GM12878 (cell line): Measurements from ENCODE around the gene AKNA.

Experiments used
- BHLHE40 ChIP-seq, 2 experiments: fragments of 450-650 bp in 1 of 2; IDR thresholded peaks; 2 replicates each; pipeline ENCODE4 v1.6.1; 2011 to 2017; ENCODE audit warnings: low read depth in 2 of 2, borderline replicate concordance in 1 of 2, improper control_type of control experiment in 1 of 2, low read length in 1 of 2, mild to moderate bottlenecking in 1 of 2
- CTCF ChIP-seq, 3 experiments: IDR thresholded peaks in 2 of 3; conservative IDR thresholded peaks in 1 of 3; 2 replicates each; pipeline ENCODE4 v1.5.1; 2011; ENCODE audit warnings: low read depth in 3 of 3, low read length in 3 of 3, mild to moderate bottlenecking in 3 of 3, control low read depth in 2 of 3, moderate library complexity in 2 of 3, inconsistent platforms in 1 of 3, mixed read lengths in 1 of 3; ENCODE audit not compliant: control insufficient read depth in 2 of 3, insufficient read depth in 1 of 3; ENCODE audit errors: extremely low read depth in 1 of 3
- E2F4 ChIP-seq: IDR thresholded peaks from 2 replicates; pipeline ENCODE4 v1.6.1; 2012; ENCODE audit warnings: low read depth, low read length, improper control_type of control experiment
- EGR1 ChIP-seq, 2 experiments: IDR thresholded peaks; 1 replicate in 1 of 2; 2 replicates in 1 of 2; pipeline ENCODE4 v1.6.1; 2011 to 2012; ENCODE audit warnings: low read depth in 2 of 2, low read length in 2 of 2, borderline replicate concordance in 1 of 2, mild to moderate bottlenecking in 1 of 2, moderate library complexity in 1 of 2
- GABPA ChIP-seq: IDR thresholded peaks from 2 replicates; pipeline ENCODE4 v1.6.1; 2014; ENCODE audit warnings: antibody characterized with exemption, low read depth, mild to moderate bottlenecking, inconsistent platforms
- HCFC1 ChIP-seq: fragments of 150-350 bp; IDR thresholded peaks from 2 replicates; pipeline ENCODE4 v1.6.1; 2014; ENCODE audit warnings: low read length
- IRF3 ChIP-seq: fragments of 450-650 bp; IDR thresholded peaks from 2 replicates; pipeline ENCODE4 v1.6.1; 2014; ENCODE audit warnings: mild to moderate bottlenecking
- LARP7 ChIP-seq: fragments of 450-650 bp; IDR thresholded peaks from 2 replicates; pipeline ENCODE4 v1.6.1; 2017; ENCODE audit warnings: mild to moderate bottlenecking
- MXI1 ChIP-seq: fragments of 150-350 bp; IDR thresholded peaks from 2 replicates; pipeline ENCODE4 v1.6.1; 2011; ENCODE audit warnings: low read depth, mild to moderate bottlenecking, inconsistent platforms, low read length, improper control_type of control experiment
- POLR2A ChIP-seq: IDR thresholded peaks from 2 replicates; pipeline ENCODE4 v1.6.1; 2011; ENCODE audit warnings: low read depth, mild to moderate bottlenecking, low read length
- SUZ12 ChIP-seq: fragments of 200-600 bp; sonication (generic); IDR thresholded peaks from one replicate; pipeline ENCODE4 v1.6.1; 2018; ENCODE audit warnings: antibody characterized with exemption, mild to moderate bottlenecking; ENCODE audit not compliant: unreplicated experiment
- TCF7 ChIP-seq: IDR thresholded peaks from 2 replicates; pipeline ENCODE4 v1.6.1; 2014; ENCODE audit warnings: antibody characterized with exemption, borderline replicate concordance
- USF1 ChIP-seq: IDR thresholded peaks from 2 replicates; pipeline ENCODE4 v1.6.1; 2011; ENCODE audit warnings: borderline replicate concordance, low read depth, mild to moderate bottlenecking, moderate library complexity, mixed read lengths, low read length; ENCODE audit not compliant: insufficient read depth; ENCODE audit errors: extremely low read length
- USF2 ChIP-seq: IDR thresholded peaks from 2 replicates; pipeline ENCODE4 v1.6.1; 2011; ENCODE audit warnings: low read depth, low read length, improper control_type of control experiment, borderline replicate concordance

GRCh38 chr9:114287763-114288192, 100.0 kb downstream of the AKNA start:
- no peak for TF ChIP-seq TCF7
- no peak for TF ChIP-seq BHLHE40 (IDR thresholded peaks at IDR 0.05; ENCODE audit: borderline replicate concordance in 1 of 2, low read depth in 2 of 2, low read length in 1 of 2)
- no peak for TF ChIP-seq CTCF (IDR thresholded peaks at IDR 0.05 in 2 of 3, conservative IDR thresholded peaks at IDR 0.05 in 1 of 3; ENCODE audit: control insufficient read depth in 2 of 3, extremely low read depth in 1 of 3, insufficient read depth in 1 of 3, low read depth in 3 of 3, low read length in 3 of 3)
- no peak for TF ChIP-seq E2F4
- TF ChIP-seq POLR2A, result no peak
- no peak for TF ChIP-seq MXI1
- no peak for TF ChIP-seq LARP7
- TF ChIP-seq GABPA, result no peak
- no peak for TF ChIP-seq SUZ12
- TF ChIP-seq USF1, result no peak
- TF ChIP-seq EGR1 (IDR thresholded peaks at IDR 0.05; ENCODE audit: borderline replicate concordance in 1 of 2, low read depth in 2 of 2, low read length in 2 of 2), result no peak
- no peak for TF ChIP-seq HCFC1
- TF ChIP-seq IRF3, result no peak
- no peak for TF ChIP-seq USF2
